GM18858 (cell line): ENCODE measurements around the gene NBL1.
"Not testable (repeated sequence)": the region's sequence is repeated elsewhere in the genome, so short reads cannot be mapped to it uniquely, and the experiment has no call there.

Experiments
- ATAC-seq: cut with Tn5 transposase; IDR thresholded peaks from one replicate; pipeline ENCODE4 v1.9.1; 2021; ENCODE audit not compliant: unreplicated experiment

NBL1 gene

GRCh38 chr1:19621274-19621950 is 22.7 kb upstream of the NBL1 start:
- ATAC-seq = no peak

DNA sequence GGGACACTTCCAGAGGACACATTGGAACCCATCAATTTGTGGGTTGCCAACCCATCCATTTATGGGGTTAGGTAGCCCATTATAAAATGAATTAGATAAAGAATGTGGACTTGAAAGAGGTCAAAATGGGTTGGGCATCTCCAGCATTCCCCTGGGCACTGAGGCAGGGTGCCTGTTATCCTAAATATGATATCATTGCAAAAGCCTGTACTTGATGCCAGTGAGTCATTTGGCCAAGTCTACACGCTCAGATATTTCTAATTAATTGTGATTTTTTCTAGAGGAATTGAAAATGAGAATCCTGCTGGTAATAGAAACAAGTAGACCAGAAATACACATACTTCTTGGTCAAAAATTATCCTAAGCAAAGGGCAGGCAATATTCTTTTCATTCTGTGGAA is 21.9 kb upstream of the NBL1 start:
- no peak for ATAC-seq

DNA sequence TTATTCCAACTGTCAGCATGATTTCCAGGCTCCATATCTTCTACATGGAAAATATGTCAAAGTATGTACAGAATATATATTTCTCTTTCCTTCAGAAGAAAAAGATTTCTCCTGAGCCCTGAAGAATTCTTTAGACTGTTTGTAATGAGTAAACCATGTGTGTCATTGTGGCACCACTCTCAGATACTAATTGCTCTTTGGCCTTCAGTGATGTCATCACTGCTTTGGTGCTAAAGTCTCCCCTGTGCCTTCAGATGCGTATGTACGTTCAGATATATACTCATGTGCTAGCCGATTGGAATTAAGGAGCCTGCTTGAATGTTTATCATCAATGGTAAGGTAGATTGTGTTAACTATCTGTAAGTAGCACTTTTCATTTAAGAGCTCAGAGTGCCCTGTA is 20.6 kb upstream of the NBL1 start:
- no peak for ATAC-seq

DNA sequence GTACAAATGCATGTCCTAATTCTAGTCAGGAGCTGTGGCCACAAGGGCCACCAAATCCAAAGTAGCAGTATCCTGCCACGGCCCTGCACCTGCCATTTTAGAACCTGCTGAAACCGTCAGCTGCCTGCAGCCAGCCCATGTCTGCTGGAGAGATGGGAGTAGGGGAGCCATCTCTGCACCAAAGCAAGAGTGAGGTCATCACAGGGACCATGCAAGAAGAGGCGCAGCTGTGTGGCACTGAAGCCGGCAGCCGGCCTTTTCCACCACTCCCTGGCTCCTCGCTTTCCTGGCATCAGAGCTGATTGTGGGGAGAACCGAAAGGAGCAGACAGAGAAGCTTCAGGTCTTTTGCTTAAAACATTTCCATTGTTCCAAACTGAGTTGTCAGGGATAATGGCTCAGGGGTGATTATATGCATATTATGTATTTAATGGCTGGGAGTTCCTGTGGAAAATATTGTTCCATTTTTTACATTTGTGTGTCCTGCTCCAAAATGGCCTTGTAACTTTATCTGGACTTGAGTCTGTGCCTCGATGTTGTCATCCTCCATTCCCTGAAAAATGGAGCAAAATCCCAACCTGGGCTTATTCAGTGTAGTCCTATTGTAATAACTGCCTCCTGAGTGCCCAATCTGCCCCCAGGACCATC is 18.7 kb upstream of the NBL1 start:
- ATAC-seq = no peak

DNA sequence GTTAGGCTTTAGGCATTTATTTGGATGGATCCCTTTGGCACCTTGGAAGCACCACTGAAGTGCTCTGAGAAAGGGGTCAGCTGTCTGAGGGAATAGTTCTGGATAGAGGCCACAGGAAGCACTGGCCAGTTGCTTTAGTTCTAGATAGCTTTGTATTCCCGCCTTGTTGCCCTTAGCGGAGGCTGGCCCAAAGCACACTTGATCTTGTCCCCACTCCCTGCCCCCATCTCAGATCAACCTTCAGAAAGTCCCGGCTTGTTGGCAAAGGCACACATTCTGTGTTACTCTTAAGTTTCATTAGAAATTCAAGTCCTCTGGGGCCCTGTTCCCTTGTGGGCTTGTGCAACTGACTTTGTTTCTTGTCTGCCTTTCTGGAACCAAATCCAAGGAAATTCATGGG is 15.2 kb upstream of the NBL1 start:
- no peak for ATAC-seq

- ATAC-seq = no peak
These were observed 14.8 kb upstream of the NBL1 start for GRCh38 chr1:19629357-19629756.

DNA sequence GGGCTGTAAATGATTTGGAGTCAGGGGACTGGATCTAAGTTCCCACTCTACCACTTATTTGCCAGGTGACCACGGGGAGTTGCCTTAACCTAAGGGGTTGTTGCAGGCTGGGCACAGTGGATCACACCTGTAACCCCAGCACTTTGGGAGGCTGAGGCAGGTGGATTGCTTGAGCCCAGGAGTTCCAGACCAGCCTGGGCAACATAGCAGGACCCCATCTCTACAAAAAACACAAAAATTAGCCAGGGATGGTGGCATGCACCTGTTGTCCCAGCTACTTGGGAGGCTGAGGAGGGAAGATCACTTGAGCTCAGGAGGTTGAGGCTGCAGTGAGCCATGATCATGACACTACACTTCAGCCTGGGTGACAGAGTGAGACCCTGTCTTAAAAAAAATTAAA is 13.9 kb upstream of the NBL1 start:
- ATAC-seq = not testable (repeated sequence)

GRCh38 chr1:19630720-19631395 is 13.3 kb upstream of the NBL1 start:
- ATAC-seq = no peak

GRCh38 chr1:19632211-19632610 is 11.9 kb upstream of the NBL1 start:
- no peak for ATAC-seq

GRCh38 chr1:19633106-19633505 is 11.0 kb upstream of the NBL1 start:
- no peak for ATAC-seq

DNA sequence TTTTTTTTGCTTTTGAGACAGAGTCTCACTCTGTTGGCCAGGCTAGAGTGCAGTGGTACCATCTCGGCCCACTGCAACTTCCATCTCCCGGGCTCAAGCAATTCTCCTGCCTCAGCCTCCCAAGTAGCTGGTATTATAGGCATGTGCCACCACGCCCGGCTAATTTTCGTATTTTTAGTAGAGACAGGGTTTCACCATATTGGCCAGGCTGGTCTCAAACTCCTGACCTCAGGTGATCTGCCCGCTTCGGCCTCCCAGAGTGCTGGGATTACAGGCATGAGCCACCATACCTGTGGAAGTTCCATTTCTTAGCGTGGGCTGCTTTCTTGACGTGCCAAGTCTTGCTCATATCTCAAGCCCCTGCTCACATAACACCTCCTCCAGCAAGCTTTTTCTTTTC is 9.0 kb upstream of the NBL1 start:
- not testable (repeated sequence) for ATAC-seq

GRCh38 chr1:19635646-19636045 is 8.5 kb upstream of the NBL1 start:
- no peak for ATAC-seq

GRCh38 chr1:19636065-19636464 is 8.0 kb upstream of the NBL1 start:
- no peak for ATAC-seq

DNA sequence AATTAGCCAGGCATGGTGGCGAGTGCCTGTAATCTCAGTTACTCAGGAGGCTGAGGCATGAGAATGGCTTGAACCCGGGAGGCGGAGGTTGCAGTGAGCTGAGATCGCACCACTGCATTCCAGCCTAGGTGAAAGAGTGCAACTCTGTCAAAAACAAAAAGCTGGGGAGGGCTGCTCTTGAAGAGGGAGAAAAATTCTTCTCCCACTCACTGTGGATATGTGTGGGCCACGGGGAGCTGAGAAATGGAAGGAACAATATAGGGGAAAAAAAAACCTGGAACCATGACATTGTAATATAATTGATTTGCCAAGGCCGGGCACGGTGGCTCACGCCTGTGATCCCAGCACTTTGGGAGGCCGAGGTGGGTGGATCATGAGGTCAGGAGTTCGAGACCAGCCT is 7.4 kb upstream of the NBL1 start:
- ATAC-seq = not testable (repeated sequence)

DNA sequence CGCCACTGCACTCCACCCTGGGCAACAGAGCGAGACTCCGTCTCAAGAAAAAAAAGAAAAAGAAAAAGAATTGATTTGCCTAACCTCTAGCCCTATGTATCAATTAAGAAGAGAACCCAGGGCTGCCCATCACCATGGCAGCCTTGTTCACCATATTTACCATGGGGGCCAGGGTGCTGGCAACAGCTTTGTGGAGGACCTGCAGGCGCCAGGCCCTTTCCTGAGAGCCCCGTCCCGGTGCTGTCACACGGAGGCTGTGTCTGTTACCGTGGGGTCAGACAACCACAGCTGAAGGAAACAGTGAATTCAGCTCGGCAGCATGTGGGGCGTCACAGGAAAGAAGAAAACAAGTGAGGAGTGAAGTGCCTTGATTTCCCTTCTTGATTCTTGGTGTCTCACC is 6.5 kb upstream of the NBL1 start:
- ATAC-seq = no peak

GRCh38 chr1:19639228-19639627 is 4.9 kb upstream of the NBL1 start:
- not testable (repeated sequence) for ATAC-seq

GRCh38 chr1:19639999-19640362 is 4.1 kb upstream of the NBL1 start:
- ATAC-seq = no peak

GRCh38 chr1:19640363-19641316 is 3.5 kb upstream of the NBL1 start:
- no peak for ATAC-seq

DNA sequence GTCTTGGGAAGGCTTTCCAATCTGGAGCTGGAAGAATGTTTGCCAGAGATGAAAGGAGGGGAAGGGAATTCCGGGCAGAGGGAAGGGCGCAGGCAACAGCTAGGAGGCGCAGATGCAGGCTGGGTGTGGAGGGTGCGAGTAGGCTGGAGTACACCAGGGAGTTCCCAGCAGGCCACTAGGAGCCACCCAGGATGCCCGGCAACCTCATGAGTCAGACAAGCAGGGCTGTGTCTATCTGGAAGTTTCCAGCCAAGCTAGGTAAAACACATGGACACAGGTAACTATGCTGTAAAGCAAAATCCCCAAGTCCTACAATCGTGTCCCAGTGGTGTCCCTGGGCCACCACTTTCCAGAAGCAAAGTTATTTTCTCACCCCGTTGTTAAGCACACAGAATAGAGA is 990 bp upstream of the NBL1 start:
- no peak for ATAC-seq

DNA sequence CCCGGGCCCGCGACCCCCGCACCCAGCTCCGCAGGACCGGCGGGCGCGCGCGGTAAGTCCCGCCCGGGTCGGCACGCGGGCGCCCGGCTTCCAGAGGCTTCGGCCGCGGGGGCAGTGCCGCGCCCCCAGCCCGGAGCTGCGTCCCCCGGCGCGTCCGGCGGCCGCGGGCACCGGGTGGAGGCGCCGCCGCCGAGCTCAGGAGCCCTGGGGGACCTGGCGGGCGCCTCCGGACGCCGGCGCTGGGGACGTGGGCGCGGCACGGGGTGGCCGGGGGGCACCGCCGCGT is 227 bp downstream of the NBL1 start:
- ATAC-seq = no peak

DNA sequence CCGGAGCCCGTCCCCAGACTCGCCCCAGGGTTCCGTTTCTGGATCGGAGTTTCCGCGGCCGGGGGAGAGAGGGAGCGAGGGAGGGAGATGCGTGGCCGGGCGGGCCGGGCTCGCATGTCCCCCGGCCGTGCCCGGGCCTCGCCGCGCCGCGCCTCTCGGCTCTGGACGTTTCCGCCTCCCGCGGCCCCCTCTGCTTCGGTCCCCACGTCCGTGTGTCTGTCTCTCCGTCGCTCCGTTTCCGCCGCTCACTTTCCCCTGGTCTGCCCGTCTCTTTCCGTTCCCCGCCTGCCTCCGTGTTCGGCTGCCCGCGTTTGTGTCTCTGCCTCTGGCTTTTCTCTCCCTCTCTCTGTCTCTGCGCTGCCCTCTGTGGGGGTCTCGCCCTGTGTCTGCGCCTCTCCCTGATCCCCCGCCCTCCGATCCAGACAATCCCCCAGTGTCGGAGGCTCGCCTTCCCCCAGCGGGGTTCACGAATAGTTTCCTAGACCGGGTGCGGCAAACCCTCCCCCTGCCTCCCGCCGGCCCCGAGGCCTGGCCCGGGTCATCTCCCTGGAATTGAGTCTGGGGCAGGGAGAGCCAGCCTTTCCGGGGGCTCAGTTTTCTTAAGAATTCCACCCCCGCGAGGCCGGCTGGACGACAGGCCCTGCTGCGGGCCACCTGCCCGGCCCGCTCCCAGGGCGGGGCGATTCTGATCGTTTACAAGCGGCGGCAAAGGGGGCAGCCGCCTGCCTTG is 735 bp downstream of the NBL1 start:
- ATAC-seq = no peak
